ENCODE measurements around the gene PACRG. TPM values are rescaled to one million over a fixed set of nuclear protein-coding genes. Genes with fewer than 3 reads are reported as not detected.

Gene PACRG
- total RNA-seq, 2 experiments from 2014 or later = not detected

DNA sequence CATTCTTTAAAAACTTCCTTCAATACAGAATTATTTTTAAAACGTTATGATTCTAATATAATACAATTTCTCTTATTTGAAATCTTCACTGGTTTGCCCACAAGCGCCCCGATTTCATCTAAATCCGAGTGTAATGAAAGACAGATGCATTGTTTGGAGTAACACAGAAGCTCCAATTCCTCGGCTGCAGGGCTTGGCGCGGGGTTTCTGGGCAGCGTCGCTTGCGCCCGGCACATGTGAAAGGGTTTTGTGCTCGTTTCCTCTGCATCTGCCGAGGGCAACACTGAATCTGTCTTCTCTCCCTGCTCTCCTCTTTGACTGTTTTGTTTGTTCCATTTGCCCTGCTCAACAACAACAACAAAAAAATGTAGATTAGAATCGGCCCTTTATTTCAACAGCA, 438.1 kb downstream of the PACRG start:
- DNase-seq (ENCODE audit: low spot score) = no peak
- no peaks in the 10 kb centered on the region for H4K20me1 ChIP-seq (ENCODE audit: insufficient read depth, low read length)
- BruUV-seq (replicated peaks) = no TSS peak
- H3K4me3 ChIP-seq (ENCODE audit: low read depth, low read length, poor library complexity, severe bottlenecking) = no peak overlapping the region
- CTCF ChIA-PET (ENCODE audit: unreplicated experiment) = no interaction called here
- no peaks in the 10 kb centered on the region for H3K4me1 ChIP-seq (ENCODE audit: insufficient read depth, low read length, poor library complexity, severe bottlenecking)
- no peak overlapping the region for H2AFZ ChIP-seq (ENCODE audit: low read length)
- H3K27ac ChIP-seq (ENCODE audit: low read depth, low read length, poor library complexity, severe bottlenecking) = no peak overlapping the region
- no peaks in the 10 kb centered on the region for H3K9me2 ChIP-seq (ENCODE audit: insufficient read depth, low read length)
- H3K9me3 ChIP-seq (ENCODE audit: low read length) = no peaks in the 10 kb centered on the region
- intact Hi-C loops (cut with micrococcal nuclease; ENCODE audit: unreplicated experiment) = no loop called here
- no peak overlapping the region for H3K4me2 ChIP-seq (ENCODE audit: low read length)
- POLR2A ChIA-PET = no interaction called here
- TF ChIP-seq CTCF (conservative IDR thresholded peaks at IDR 0.05; ENCODE audit: low read length) (no peak), EZH2phosphoT487 (IDR thresholded peaks at IDR 0.05; ENCODE audit: borderline replicate concordance, low read depth, low read length) (no peak)
- no peaks in the 10 kb centered on the region for H3K36me3 ChIP-seq (ENCODE audit: insufficient read depth, low read length)
- H3K79me2 ChIP-seq (ENCODE audit: insufficient read depth, low read depth, low read length) = no peaks in the 10 kb centered on the region

DNA sequence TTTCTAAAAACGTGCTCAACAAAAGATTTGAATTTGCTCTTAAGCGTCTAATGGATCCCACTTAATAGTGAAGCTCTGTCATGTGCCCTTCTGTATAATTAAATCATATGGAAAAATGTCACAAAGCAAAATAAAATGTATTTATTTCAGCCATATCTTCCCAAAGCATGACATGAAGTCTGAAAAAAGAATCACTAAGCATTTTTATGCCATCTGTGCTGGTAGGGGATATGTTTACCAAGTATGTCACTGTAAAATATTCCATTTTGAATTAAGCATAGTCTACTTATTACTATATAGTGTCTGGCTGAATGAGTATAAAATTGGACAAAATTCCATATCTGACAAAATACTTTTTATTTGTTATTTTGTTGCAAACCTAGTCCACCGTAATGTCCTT, 438.7 kb downstream of the PACRG start:
- Histone ChIP-seq H3K4me2 (ENCODE audit: low read length) (no peak overlapping the region), H3K9me3 (ENCODE audit: low read length) (no peaks in the 10 kb centered on the region), H2AFZ (ENCODE audit: low read length) (no peak overlapping the region), H4K20me1 (ENCODE audit: insufficient read depth, low read length) (no peaks in the 10 kb centered on the region), H3K36me3 (ENCODE audit: insufficient read depth, low read length) (no peaks in the 10 kb centered on the region), H3K79me2 (ENCODE audit: insufficient read depth, low read depth, low read length) (no peaks in the 10 kb centered on the region), H3K4me1 (ENCODE audit: insufficient read depth, low read length, poor library complexity, severe bottlenecking) (no peaks in the 10 kb centered on the region), H3K4me3 (ENCODE audit: low read depth, low read length, poor library complexity, severe bottlenecking) (no peak overlapping the region), H3K9me2 (ENCODE audit: insufficient read depth, low read length) (no peaks in the 10 kb centered on the region), H3K27ac (ENCODE audit: low read depth, low read length, poor library complexity, severe bottlenecking) (no peak overlapping the region)
- intact Hi-C loops (cut with micrococcal nuclease; ENCODE audit: unreplicated experiment) = no loop called here
- CTCF ChIA-PET (ENCODE audit: unreplicated experiment) = no interaction called here
- no peak for DNase-seq (ENCODE audit: low spot score)
- BruUV-seq (replicated peaks) = no TSS peak
- TF ChIP-seq EZH2phosphoT487 (IDR thresholded peaks at IDR 0.05; ENCODE audit: borderline replicate concordance, low read depth, low read length) (no peak), CTCF (conservative IDR thresholded peaks at IDR 0.05; ENCODE audit: low read length) (no peak)
- POLR2A ChIA-PET = interaction anchor here (0.6 to 1.5 kb wide), 4 partner anchors 8 to 927 kb away, joined by 3 to 4 read pairs (median 4); no protein-coding TSS in a partner anchor

DNA sequence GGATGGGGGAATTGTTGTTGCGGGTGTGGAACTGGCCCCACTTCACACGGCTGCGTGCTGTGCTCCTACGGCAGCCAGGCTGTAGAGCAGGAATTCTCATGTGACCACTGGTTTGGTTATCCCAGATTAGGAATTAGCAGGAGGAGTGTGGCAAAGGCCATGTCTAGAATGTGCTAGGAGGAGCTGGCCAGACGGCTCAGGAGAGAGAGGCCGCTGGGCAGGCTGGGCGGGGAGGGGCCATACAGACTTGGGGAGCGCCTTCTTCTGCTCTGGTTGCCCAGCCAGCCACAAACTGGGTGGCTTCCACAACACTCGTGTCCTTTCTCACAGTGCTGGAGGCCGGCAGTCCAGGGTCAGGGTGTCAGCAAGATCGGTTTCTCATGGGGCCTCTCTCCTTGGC, 441.7 kb downstream of the PACRG start:
- DNase-seq (ENCODE audit: low spot score) = no peak
- no TSS peak for BruUV-seq (replicated peaks)
- H3K4me3 ChIP-seq (ENCODE audit: low read depth, low read length, poor library complexity, severe bottlenecking) = no peak overlapping the region
- H3K9me2 ChIP-seq (ENCODE audit: insufficient read depth, low read length) = no peaks in the 10 kb centered on the region
- no peaks in the 10 kb centered on the region for H3K9me3 ChIP-seq (ENCODE audit: low read length)
- no peaks in the 10 kb centered on the region for H3K36me3 ChIP-seq (ENCODE audit: insufficient read depth, low read length)
- TF ChIP-seq EZH2phosphoT487 (IDR thresholded peaks at IDR 0.05; ENCODE audit: borderline replicate concordance, low read depth, low read length) (no peak), CTCF (conservative IDR thresholded peaks at IDR 0.05; ENCODE audit: low read length) (no peak)
- POLR2A ChIA-PET = interaction anchor here (1.2 kb wide), 1 partner anchor 14 kb away, joined by 4 read pairs; no protein-coding TSS in a partner anchor
- H2AFZ ChIP-seq (ENCODE audit: low read length) = no peak overlapping the region
- intact Hi-C loops (cut with micrococcal nuclease; ENCODE audit: unreplicated experiment) = no loop called here
- no peaks in the 10 kb centered on the region for H4K20me1 ChIP-seq (ENCODE audit: insufficient read depth, low read length)
- no peaks in the 10 kb centered on the region for H3K79me2 ChIP-seq (ENCODE audit: insufficient read depth, low read depth, low read length)
- H3K4me2 ChIP-seq (ENCODE audit: low read length) = no peak overlapping the region
- no peak overlapping the region for H3K27ac ChIP-seq (ENCODE audit: low read depth, low read length, poor library complexity, severe bottlenecking)
- H3K4me1 ChIP-seq (ENCODE audit: insufficient read depth, low read length, poor library complexity, severe bottlenecking) = no peaks in the 10 kb centered on the region
- CTCF ChIA-PET (ENCODE audit: unreplicated experiment) = no interaction called here

Data from OCI-LY7 (cell line).